NCI-H1417 treated with DMSO at 0.1 percent for 48 hours (cell line): ENCODE data around the gene ELP1.
"Not testable (repeated sequence)": the region's sequence is repeated elsewhere in the genome, so short reads cannot be mapped to it uniquely, and the experiment has no call there.

Source experiments
- DNase-seq: peaks from one replicate; lab custom pipeline; 2025; lab: John Stamatoyannopoulos, UW

The ELP1 gene

DNA sequence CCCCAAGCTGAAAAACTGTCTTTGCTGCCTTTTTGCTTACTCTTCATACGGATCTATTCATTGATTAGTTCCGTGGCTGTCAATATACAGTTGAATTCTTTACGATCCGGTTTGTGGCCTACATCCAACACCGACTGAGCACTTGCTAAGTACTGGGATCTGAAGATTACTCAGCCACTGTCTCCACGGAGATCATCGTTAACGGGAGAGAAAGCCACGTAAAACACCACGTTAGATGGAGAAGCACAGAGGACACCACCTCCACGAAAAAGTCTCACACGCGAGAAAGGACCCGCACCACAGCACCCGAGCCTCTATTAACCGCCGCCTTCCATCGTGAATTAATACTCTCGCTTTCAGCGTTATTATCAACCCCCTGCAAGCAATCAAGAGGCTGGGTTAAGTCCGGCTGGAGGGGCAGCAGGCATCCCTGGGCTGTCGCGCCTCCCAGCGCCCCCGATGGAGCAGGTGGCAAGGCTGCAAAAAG, 650 bp downstream of the ELP1 start:
- DNase-seq = no peak

DNA sequence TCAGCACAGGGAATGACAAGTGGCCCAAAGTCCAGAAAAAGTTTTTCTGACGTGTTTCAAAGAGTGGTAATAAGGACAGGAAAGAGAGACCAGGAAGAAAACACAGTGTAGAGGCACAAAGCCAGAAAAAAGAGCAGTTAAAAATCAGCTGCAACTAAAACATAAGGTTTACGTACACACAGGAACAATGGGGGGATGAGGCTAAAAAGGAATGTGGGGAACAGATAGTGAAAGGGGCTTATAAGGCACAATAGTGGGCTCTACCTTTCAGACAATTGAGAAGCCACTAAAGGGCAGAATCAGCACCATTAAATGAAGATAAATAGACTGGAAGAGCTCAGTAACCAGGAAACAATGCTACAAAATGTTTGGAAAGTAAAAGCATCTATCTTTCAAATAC, 5.5 kb downstream of the ELP1 start:
- no peak for DNase-seq

GRCh38 chr9:108924466-108924865, 9.5 kb downstream of the ELP1 start:
- DNase-seq = no peak

GRCh38 chr9:108921200-108921599, 12.7 kb downstream of the ELP1 start:
- DNase-seq = no peak

GRCh38 chr9:108920401-108920800, 13.5 kb downstream of the ELP1 start:
- not testable (repeated sequence) for DNase-seq

- DNase-seq = no peak
Measured at GRCh38 chr9:108919517-108919916, 14.4 kb downstream of the ELP1 start.

- no peak for DNase-seq
Measured at GRCh38 chr9:108913391-108913790, 20.5 kb downstream of the ELP1 start.

GRCh38 chr9:108911820-108912219, 22.1 kb downstream of the ELP1 start:
- DNase-seq = no peak

GRCh38 chr9:108910914-108911313, 23.0 kb downstream of the ELP1 start:
- DNase-seq = no peak

DNA sequence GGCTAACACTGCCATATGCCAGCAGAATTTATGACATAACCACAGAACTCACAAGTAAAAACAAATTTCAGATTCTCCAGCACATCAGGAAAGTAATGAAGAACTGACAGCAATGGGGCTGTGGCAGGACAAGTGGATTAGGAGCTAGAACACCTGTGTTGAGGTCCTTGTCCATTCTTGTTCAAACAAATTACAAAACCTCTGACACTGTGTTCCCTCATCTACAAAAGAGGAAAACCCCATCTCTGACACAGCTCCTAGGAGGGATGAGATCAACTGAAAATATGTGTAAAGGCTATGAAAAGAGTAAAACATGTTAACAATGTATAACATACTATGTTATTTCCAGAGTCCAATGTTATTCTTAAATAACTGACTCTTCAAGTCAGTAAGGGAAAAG, 23.5 kb downstream of the ELP1 start:
- DNase-seq = no peak

GRCh38 chr9:108905494-108905893, 28.4 kb downstream of the ELP1 start:
- no peak for DNase-seq

GRCh38 chr9:108904161-108904560, 29.8 kb downstream of the ELP1 start:
- no peak for DNase-seq

- DNase-seq = no peak
Measured at GRCh38 chr9:108903420-108904103, 30.4 kb downstream of the ELP1 start.

DNA sequence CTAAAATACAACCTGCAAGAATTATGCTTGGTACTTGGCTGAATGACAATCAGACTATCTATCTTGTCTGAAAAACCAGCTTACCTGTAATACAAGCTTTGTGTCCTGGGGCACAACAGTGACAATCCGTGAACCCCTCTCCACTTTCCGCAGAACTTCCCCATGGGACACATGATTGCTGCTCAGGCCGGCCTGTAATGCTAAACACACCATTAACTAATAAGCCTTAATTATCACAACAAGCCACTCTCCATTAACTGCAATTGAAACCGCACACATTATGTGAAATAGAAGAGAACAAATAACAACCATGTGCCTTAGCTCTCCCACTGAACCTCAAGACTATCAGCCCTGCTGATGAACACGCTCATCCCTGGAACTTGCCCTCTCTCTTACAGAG, 33.7 kb downstream of the ELP1 start:
- DNase-seq = no peak

- not testable (repeated sequence) for DNase-seq
Measured at GRCh38 chr9:108899023-108899695, 34.8 kb downstream of the ELP1 start.

DNA sequence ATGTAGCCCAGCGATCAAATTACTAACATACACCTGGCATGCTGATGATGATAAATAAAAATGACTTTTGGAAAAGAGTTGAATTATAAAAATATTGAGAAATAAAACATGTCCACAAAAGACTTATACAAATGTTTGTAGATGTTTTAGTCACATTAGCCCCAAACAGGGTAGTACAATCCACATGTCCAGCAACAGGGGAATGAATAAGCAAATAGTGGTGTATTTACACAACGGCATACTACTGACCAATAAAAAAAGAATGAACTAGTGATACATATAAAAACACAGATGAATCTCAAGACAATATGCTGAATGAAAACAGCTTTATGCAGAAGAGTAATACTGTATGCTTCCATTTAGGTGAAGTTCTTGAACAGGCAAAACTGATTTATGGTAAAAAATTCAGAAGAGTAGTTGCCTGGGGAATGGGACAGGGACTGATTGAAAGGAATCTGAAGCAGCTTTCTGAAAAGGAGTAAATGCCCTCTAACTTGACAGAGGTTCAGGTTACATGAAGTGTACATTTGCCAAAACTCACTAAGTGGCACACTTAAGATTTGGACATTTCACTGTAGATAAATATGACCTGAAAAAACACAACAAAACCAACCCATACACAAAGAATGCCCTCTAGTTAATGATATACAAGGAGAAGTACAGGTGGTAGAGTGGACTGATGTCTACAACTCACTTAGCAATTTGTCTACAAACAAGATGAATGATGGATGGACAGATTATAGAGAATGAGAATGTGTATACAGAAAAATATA, 36.4 kb downstream of the ELP1 start:
- DNase-seq = no peak

- no peak for DNase-seq
Measured at GRCh38 chr9:108894225-108894997, 39.5 kb downstream of the ELP1 start.

GRCh38 chr9:108889649-108890067, 44.3 kb downstream of the ELP1 start:
- DNase-seq = no peak

- DNase-seq = not testable (repeated sequence)
Measured at GRCh38 chr9:108886594-108887271, 47.2 kb downstream of the ELP1 start.

- DNase-seq = no peak
Measured at GRCh38 chr9:108885643-108886348, 48.1 kb downstream of the ELP1 start.

- DNase-seq = no peak
Measured at GRCh38 chr9:108884701-108885100, 49.2 kb downstream of the ELP1 start.
